PFSK-1 (cell line): Measurements from ENCODE around the gene NDUFB6.
A peak's percentile ranks its signal among the peaks of the same experiment; 100 is the strongest.

Experiments used
- FOXP2 ChIP-seq: optimal IDR thresholded peaks from 2 replicates; pipeline ENCODE3; 2011; ENCODE audit warnings: borderline replicate concordance, control low read depth, inconsistent platforms; ENCODE audit not compliant: insufficient read depth; ENCODE audit errors: extremely low read length, extremely low read depth
- POLR2AphosphoS5 ChIP-seq: IDR thresholded peaks from 2 replicates; pipeline ENCODE4 v1.6.1; 2012; ENCODE audit warnings: low read depth, mild to moderate bottlenecking, control low read depth, low read length, moderate library complexity
- REST ChIP-seq, 2 experiments: IDR thresholded peaks; 2 replicates each; pipeline versions ENCODE4 v1.6.1 to v1.8.0; 2011 to 2012; ENCODE audit warnings: low read depth in 2 of 2, low read length in 2 of 2, control low read depth in 1 of 2, inconsistent platforms in 1 of 2, mild to moderate bottlenecking in 1 of 2, moderate library complexity in 1 of 2; ENCODE audit not compliant: insufficient read depth in 1 of 2
- SIN3A ChIP-seq: IDR thresholded peaks from 2 replicates; pipeline ENCODE4 v1.6.1; 2012; ENCODE audit warnings: mild to moderate bottlenecking, low read length, moderate library complexity, borderline replicate concordance; ENCODE audit not compliant: insufficient read depth
- TAF1 ChIP-seq: IDR thresholded peaks from 2 replicates; pipeline ENCODE4 v1.6.1; 2012; ENCODE audit warnings: low read length, control low read depth, borderline replicate concordance; ENCODE audit not compliant: insufficient read depth

The NDUFB6 gene

GRCh38 chr9:32571969-32572899 lies 725 bp downstream of the NDUFB6 start:
- TF ChIP-seq FOXP2 (no peak), SIN3A (0 out of 2 replicates have a peak, but pooled peaks have one; percentile 48)

GRCh38 chr9:32570262-32570661 lies 2.7 kb downstream of the NDUFB6 start:
- no peak for TF ChIP-seq POLR2AphosphoS5

- no peak for TF ChIP-seq REST (IDR thresholded peaks at IDR 0.05; ENCODE audit: insufficient read depth in 1 of 2, low read depth in 2 of 2, low read length in 2 of 2)
- TF ChIP-seq TAF1: no peak
- no peak for TF ChIP-seq FOXP2
- TF ChIP-seq SIN3A: no peak
- TF ChIP-seq POLR2AphosphoS5: no peak
These were observed 6.2 kb downstream of the NDUFB6 start for GRCh38 chr9:32566770-32567169.

GRCh38 chr9:32565967-32566366 lies 7.0 kb downstream of the NDUFB6 start:
- TF ChIP-seq TAF1: no peak
- TF ChIP-seq SIN3A: no peak
- TF ChIP-seq REST (IDR thresholded peaks at IDR 0.05; ENCODE audit: insufficient read depth in 1 of 2, low read depth in 2 of 2, low read length in 2 of 2): no peak
- no peak for TF ChIP-seq POLR2AphosphoS5
- TF ChIP-seq FOXP2: no peak

GRCh38 chr9:32558408-32558934 lies 14.5 kb downstream of the NDUFB6 start:
- no peak for TF ChIP-seq SIN3A
- no peak for TF ChIP-seq FOXP2
- TF ChIP-seq REST (IDR thresholded peaks at IDR 0.05; ENCODE audit: insufficient read depth in 1 of 2, low read depth in 2 of 2, low read length in 2 of 2): no peak
- no peak for TF ChIP-seq TAF1
- no peak for TF ChIP-seq POLR2AphosphoS5

- TF ChIP-seq TAF1: no peak
- no peak for TF ChIP-seq FOXP2
- no peak for TF ChIP-seq POLR2AphosphoS5
- TF ChIP-seq SIN3A: no peak
These were observed 18.4 kb downstream of the NDUFB6 start for GRCh38 chr9:32554591-32554990.
